Astrocyte of the cerebellum (primary cell): ENCODE measurements around the gene FAM156B.
"Not testable (repeated sequence)": the region's sequence is repeated elsewhere in the genome, so short reads cannot be mapped to it uniquely, and the experiment has no call there.

Experiments used
- DNase-seq: peaks from one replicate; pipeline ENCODE4 v3.0.0-alpha.2; 2011; ENCODE audit warnings: low read depth
- H3K4me3 ChIP-seq: 2 replicates; pipeline ENCODE4 v1.5.1; 2011; ENCODE audit warnings: mild to moderate bottlenecking, low read depth, low read length, moderate library complexity
- in situ Hi-C: cut with HindIII; loops from 2 replicates; pipeline ENCODE4 v1.10.0; 2017; ENCODE audit warnings: low sequenced_read_pairs
- TF ChIP-seq, protein P1 (sequence below): IDR thresholded peaks from 2 replicates; pipeline ENCODE4 v1.5.1; 2012; ENCODE audit warnings: low read length, low read depth, moderate library complexity, mild to moderate bottlenecking; ENCODE audit errors: missing control alignments

The FAM156B gene, protein sequence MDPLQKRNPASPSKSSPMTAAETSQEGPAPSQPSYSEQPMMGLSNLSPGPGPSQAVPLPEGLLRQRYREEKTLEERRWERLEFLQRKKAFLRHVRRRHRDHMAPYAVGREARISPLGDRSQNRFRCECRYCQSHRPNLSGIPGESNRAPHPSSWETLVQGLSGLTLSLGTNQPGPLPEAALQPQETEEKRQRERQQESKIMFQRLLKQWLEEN

DNA sequence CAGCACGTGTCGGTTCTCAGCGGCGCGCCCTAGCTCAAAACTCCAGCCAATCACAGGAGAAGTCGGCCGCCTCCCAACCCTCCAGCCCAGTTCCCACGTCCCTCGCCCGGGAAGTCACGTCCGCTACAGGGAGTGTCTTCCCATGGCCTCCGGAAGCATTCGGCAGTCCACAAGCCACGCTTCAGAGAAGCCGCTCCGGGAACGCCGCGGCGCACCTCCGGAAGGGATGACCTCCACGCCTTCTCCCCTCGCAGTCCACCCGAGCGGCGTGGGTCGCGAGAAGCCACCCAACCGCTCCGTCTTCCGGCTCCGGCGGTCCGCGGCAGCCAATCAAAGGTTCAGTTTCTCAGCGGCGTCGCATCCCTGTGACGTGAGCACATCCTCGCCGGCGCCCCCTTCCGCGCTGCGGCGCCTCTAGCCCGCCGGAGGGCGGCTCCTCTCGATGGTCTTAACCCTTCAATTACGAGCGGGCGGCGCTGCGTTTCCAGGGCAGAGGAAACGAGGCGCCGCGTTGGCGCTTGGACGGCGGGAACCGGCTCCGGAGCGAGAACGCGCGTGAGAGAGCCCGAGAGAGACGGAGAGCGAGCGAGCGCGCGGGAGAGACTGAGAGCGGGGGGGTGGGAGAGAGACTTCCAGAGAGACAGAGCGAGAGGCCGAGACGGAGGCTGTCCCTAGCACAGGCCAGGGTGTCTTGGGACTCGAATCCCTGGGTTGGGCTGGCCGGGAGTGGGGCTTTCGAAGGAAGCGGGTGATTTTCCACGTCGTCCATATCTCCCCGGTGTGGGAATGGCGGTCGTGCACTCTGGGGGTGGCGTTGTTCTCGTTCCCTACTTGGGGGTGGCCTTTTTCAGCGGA lies at the start of gene FAM156B:
TSS of gene FAM156B (plus strand) at position 476 of the 855 bp plus-strand sequence. CDS start 9,896 bp downstream, outside the sequence.
- H3K4me3 ChIP-seq, in situ Hi-C loops, DNase-seq: not testable (repeated sequence)

DNA sequence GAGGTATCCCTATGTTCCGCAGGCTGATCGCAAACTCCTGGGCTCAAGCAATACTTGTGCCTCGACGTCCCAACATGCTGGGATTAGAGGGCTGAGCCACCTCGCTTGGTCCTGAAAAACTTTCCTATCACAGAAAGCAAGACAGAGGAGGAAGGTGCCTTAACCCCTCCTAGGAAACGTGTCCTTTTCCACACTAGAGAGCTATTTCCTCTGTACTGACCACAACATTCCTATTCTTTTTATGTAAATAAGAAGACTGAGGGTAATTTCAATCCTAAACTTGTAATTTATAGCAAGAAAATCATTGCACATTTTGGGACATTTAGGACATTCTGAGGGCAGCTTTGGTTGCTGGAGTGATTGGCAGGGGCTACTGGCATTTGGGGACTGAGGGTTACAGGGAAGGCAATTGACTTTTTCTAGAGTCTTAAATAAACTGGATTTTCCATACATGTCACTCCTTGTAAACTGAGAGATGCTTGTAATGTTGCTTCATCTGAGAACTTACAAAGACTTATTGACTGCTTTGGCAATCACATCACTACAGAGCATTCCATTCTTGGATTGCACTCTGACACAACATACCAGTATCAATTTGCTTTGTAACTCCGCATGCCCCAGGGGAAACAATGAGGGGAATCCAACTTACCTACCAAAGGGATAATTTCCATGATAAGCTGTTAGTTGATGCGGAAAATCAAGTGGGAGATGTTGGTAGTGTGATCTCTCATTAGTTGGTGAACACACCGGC lies 44.8 kb upstream of the FAM156B start:
- in situ Hi-C loops = no loop called here
- TF ChIP-seq, protein P1, sequence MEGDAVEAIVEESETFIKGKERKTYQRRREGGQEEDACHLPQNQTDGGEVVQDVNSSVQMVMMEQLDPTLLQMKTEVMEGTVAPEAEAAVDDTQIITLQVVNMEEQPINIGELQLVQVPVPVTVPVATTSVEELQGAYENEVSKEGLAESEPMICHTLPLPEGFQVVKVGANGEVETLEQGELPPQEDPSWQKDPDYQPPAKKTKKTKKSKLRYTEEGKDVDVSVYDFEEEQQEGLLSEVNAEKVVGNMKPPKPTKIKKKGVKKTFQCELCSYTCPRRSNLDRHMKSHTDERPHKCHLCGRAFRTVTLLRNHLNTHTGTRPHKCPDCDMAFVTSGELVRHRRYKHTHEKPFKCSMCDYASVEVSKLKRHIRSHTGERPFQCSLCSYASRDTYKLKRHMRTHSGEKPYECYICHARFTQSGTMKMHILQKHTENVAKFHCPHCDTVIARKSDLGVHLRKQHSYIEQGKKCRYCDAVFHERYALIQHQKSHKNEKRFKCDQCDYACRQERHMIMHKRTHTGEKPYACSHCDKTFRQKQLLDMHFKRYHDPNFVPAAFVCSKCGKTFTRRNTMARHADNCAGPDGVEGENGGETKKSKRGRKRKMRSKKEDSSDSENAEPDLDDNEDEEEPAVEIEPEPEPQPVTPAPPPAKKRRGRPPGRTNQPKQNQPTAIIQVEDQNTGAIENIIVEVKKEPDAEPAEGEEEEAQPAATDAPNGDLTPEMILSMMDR = no peak
- no peak overlapping the region for H3K4me3 ChIP-seq
- DNase-seq = no peak

DNA sequence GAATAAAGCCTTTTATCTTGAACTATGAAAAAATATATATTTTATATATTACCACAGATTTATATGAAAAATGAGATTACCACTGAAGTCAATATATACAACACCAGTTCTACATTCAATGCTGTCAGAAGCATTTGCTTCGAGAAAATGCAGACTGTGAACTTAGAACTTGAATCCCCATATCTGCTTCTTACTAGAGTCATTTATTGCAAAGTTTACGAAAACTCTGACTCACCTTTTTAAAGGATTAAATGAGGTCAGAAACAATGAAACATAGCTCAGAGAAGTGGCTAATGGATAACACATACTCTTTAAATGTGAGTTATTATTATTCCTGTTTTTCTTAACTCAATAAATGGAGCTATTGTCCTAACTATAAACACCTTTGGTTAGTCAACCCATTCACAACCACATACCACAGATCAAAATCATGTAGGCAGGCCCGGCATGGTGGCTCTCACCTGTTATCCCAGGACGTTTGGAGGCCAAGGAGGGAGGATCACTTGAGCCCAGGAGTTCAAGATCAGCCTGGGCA lies 40.1 kb upstream of the FAM156B start:
- DNase-seq = not testable (repeated sequence)

DNA sequence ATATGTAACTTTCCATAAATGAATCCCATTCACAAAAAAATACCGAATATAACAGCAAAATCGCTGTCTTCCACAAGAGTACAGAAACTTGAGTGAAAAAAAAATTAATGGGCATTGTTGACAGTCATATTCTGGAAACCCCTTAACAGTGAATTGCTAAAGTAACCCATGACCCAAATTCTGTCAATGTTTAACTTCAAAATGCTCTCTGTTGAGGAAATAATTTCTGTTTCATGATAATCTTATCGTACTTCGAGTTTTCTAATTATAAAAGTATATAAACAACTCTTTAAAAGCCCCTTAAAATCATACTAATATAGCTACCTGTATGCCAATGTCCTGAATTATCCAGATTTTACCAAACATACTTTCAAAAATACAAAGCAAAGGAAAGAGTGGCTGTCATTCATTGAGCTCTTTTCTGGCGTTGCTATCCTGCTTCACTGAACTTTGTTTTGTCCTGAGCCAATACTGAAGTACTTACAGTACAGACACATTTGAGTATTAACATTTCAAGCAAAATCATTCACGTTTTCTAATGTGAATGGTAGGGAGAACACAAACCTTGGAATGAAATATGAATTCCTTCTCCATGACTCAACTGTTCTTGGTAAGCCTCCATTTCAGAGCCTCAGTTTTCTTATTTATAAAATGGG lies 31.7 kb upstream of the FAM156B start:
- DNase-seq = no peak
- in situ Hi-C loops = no loop called here

More for the DNA sequence above, 40.1 kb upstream of the FAM156B start:
- H3K4me3 ChIP-seq, in situ Hi-C loops: not testable (repeated sequence)

DNA sequence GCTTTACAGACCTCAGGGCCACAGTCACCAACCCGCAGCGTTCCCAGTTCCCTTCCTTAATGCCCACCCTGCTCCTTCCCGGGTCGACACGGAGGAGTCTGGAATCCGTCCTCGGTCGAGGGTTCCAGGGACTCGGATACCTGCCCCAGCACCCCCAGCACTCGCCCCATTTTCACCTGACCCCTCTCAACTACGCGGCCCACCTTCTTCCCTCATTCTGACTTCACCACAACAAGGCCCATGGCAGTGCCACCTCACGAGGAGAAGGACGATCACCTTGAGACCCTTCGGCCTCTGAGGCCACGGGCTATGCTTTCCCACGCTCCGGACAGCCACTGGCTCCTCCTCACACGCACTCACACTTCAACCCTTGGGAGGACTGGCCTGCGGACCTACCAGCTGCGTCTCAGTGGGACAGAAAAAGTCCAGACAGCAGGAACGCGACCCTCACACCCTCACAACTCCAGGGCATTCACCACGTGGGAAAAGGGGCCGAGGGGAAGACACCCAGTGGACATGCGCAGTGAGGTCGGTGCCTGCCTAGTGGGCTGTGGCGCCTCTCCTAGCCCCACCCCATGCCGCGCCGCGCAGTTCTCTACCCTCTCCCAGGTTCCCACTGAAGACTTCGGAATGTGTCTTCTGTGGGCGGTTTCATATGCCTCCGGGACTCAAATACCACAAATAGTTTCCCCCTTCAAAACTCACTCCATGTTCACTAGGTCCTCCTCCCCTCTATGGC lies 29.4 kb upstream of the FAM156B start, which contains the start of gene XAGE3:
TSS of gene XAGE3 (minus strand) at position 474 of the 739 bp plus-strand sequence. CDS start 950 bp downstream, outside the sequence.
- DNase-seq = no peak
- H3K4me3 ChIP-seq = no peak within 1 kb of the TSS
- in situ Hi-C loops = no loop called here
- TF ChIP-seq, protein P1 = no peak

More for the DNA sequence above, 31.7 kb upstream of the FAM156B start:
- H3K4me3 ChIP-seq = no peak overlapping the region
- TF ChIP-seq, protein P1 = no peak

DNA sequence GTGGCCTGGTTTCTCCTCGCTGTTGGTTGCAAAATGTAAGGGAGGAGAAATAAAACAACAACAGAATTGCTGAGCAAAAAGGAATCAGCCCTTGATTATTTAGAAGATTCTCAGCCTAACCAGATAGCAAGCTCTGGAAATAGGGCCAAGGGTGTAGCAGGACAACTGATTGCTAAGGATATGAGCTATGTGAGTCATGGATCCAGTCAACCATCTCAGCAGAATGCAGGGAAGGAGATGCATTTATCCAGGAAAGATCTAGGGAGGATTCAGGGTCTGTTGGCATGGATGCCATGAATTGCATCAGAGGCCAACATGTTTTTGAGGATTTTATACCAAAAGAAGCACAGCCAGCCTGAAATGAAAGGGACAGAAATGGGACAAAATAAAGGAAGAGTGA lies 27.1 kb upstream of the FAM156B start:
- H3K4me3 ChIP-seq = no peak overlapping the region
- TF ChIP-seq, protein P1 = no peak
- DNase-seq = no peak
- in situ Hi-C loops = no loop called here

DNA sequence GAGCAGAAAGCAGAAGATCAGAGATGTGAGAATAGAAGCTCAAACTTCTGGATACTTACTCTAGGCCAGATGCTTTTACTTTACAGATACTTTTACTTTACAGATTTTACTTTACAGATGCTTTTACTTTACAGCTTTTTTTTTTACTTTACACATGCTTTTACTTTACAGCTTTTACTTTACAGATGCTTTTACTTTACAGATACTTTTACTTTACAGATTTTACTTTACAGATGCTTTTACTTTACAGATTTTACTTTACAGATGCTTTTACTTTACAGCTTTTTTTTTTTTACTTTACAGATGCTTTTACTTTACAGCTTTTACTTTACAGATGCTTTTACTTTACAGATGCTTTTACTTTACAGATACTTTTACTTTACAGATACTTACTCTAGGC lies 23.3 kb upstream of the FAM156B start:
- H3K4me3 ChIP-seq, in situ Hi-C loops, DNase-seq: not testable (repeated sequence)
